Right atrium auricular region (tissue), 2 donors: Measurements from ENCODE around the gene MDN1. TPM values are rescaled to one million over a fixed set of nuclear protein-coding genes. Genes with fewer than 3 reads are reported as not detected.

Experiments used
- DNase-seq: peaks from one replicate; pipeline ENCODE4 v3.0.0-alpha.2; 2019; ENCODE audit warnings: low spot score
- H3K27ac ChIP-seq, 2 donors: fragments of 200-600 bp; sonication (generic); 1 replicate in 1 of 2; 2 replicates in 1 of 2; pipeline ENCODE4 v1.5.1; 2016 to 2019
- H3K27me3 ChIP-seq, 2 donors: fragments of 200-600 bp; sonication (generic); one replicate each; pipeline versions ENCODE4 v1.5.1 to v1.6.0; 2017 to 2019
- H3K36me3 ChIP-seq: fragments of 200-600 bp; sonication (generic); one replicate; pipeline ENCODE4 v1.5.1; 2016
- H3K4me1 ChIP-seq, 2 donors: fragments of 200-600 bp; sonication (generic); one replicate each; pipeline versions ENCODE4 v1.5.1 to v1.6.0; 2017 to 2019
- H3K4me3 ChIP-seq, 2 donors: fragments of 200-600 bp; sonication (generic); 1 replicate in 1 of 2; 2 replicates in 1 of 2; pipeline ENCODE4 v1.5.1; 2017 to 2019; ENCODE audit warnings: mild to moderate bottlenecking in 1 of 2, moderate library complexity in 1 of 2
- H3K9me3 ChIP-seq, 2 donors: fragments of 200-600 bp; sonication (generic); one replicate each; pipeline ENCODE4 v1.5.1; 2019
- CTCF ChIP-seq, 2 donors: fragments of 200-600 bp; sonication (generic); IDR thresholded peaks; one replicate each; pipeline ENCODE4 v1.5.1; 2019; ENCODE audit warnings: antibody characterized with exemption in 2 of 2
- total RNA-seq, 2 donors: library from RNA; depleted of rRNA; stranded (reverse); fragments of >200 nt; gene quantifications; one replicate each; pipeline ENCODE4 v1.1.0, GENCODE V29; 2016

Gene MDN1
- total RNA-seq, 2 donors from 2014 or later, result 15.2 to 17.4 TPM

DNA sequence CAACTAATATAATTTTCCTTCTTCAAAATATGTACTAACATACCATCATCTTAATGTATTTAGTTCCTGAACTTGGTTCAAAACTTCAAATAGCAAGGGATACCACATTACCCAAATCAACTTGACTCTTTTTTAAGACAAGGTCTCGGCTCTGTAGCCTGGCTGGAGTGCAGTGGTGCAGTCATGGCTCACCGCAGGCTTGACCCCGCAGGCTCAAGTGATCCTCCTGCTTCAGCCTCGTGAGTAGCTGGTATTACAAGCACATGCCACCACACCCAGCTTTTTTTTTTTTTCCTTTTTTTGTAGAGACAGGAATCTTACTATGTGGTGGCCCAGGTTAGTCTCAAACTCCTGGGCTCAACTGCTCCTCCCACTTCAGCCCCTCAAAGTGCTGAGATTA lies 125.2 kb downstream of the MDN1 start:
- Histone ChIP-seq H3K27me3 (no peaks in the 10 kb centered on the region), H3K36me3 (peaks cover 74% of the 10 kb centered on the region), H3K9me3 (no peaks in the 10 kb centered on the region), H3K4me3 (no peak overlapping the region), H3K4me1 (peaks cover 0 to 4% of the 10 kb centered on the region in 2 donors), H3K27ac (no peak overlapping the region)
- no peak for DNase-seq
- TF ChIP-seq CTCF (IDR thresholded peaks at IDR 0.05), result no peak

- no peaks in the 10 kb centered on the region for H3K27me3 ChIP-seq
- DNase-seq, result no peak
- peaks cover 0 to 6% of the 10 kb centered on the region in 2 donors for H3K4me1 ChIP-seq
- H3K4me3 ChIP-seq, result no peak overlapping the region
- H3K36me3 ChIP-seq, result peaks cover 74% of the 10 kb centered on the region
- no peaks in the 10 kb centered on the region for H3K9me3 ChIP-seq
- TF ChIP-seq CTCF (IDR thresholded peaks at IDR 0.05), result no peak
- H3K27ac ChIP-seq, result no peak overlapping the region
Measured at GRCh38 chr6:89693207-89693606, 126.4 kb downstream of the MDN1 start.

DNA sequence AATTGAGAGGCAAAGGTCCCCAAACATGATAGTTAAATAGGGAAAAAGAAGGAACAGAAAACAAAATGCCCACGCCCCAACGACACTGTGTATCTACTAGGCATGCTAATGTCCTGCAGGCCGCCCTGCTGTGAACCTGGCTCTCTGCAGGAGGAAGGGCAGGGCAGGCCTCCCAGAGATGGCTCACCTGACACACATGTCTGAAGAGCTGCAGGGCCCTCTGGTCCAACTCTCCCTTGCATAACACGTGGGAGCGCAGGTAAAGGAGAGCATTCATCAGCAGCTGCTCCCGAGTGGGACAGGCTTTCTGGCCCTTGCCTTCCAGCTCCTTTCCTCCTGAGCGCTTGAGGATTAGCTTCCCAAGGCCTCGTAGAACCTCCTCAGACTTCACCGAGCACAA lies 127.3 kb downstream of the MDN1 start:
- H3K9me3 ChIP-seq, result no peaks in the 10 kb centered on the region
- DNase-seq, result no peak
- H3K27me3 ChIP-seq, result no peaks in the 10 kb centered on the region
- H3K27ac ChIP-seq, result no peak overlapping the region
- H3K4me3 ChIP-seq, result no peak overlapping the region
- no peak for TF ChIP-seq CTCF (IDR thresholded peaks at IDR 0.05)
- H3K36me3 ChIP-seq, result peaks cover 76% of the 10 kb centered on the region
- peaks cover 0 to 6% of the 10 kb centered on the region in 2 donors for H3K4me1 ChIP-seq

- H3K27me3 ChIP-seq, result no peaks in the 10 kb centered on the region
- no peak overlapping the region for H3K4me3 ChIP-seq
- peaks cover 0 to 6% of the 10 kb centered on the region in 2 donors for H3K4me1 ChIP-seq
- DNase-seq, result no peak
- no peak for TF ChIP-seq CTCF (IDR thresholded peaks at IDR 0.05)
- H3K9me3 ChIP-seq, result no peaks in the 10 kb centered on the region
- peaks cover 78% of the 10 kb centered on the region for H3K36me3 ChIP-seq
- no peak overlapping the region for H3K27ac ChIP-seq
Measured at GRCh38 chr6:89690944-89691324, 128.7 kb downstream of the MDN1 start.

DNA sequence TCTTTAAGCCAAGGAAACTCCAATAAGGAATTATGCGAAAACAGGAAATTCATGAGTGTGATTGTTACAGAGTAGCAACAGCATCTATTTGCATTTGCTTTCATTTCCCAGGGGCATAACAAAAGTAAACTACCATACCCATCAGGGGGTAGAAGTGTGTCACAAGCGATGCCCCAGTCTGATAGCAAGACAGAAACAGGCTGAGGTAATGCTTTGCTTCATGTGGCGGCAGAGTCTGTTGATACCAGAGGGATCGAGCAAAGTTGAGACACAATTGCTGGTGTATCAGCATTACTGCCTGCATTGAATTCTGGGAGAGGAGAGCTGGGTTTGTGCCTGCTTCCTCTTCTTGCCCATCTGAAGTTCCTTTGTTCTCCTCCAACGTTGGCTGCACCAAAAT lies 129.9 kb downstream of the MDN1 start:
- no peak for DNase-seq
- Histone ChIP-seq H3K27me3 (no peaks in the 10 kb centered on the region), H3K27ac (peak overlapping the region in 1 of 2 donors; percentile 18), H3K4me3 (no peak overlapping the region), H3K36me3 (peaks cover 78% of the 10 kb centered on the region), H3K9me3 (no peaks in the 10 kb centered on the region), H3K4me1 (peaks cover 0 to 6% of the 10 kb centered on the region in 2 donors)
- no peak for TF ChIP-seq CTCF (IDR thresholded peaks at IDR 0.05)

DNA sequence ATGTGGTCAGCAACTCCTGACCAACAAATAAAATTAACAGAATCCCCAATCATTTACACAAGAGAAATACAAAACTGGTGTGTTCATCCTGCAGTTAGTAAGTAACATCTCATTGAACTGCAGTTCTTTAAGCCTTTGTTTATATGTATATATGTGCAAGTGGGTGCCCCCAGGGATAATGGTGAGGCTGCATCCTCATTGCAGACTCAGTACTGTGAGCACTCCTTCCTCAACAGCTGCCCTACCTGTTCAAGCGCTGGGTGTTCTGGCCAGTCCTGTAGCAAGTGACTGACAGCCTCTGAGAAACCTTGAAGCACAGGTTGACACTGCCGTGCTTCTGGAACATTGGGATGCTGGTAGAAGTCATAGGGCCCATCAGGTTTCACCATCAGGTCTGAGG lies 131.3 kb downstream of the MDN1 start:
- DNase-seq, result no peak
- Histone ChIP-seq H3K4me3 (no peak overlapping the region), H3K9me3 (no peaks in the 10 kb centered on the region), H3K27ac (no peak overlapping the region), H3K27me3 (no peaks in the 10 kb centered on the region), H3K4me1 (peaks cover 0 to 6% of the 10 kb centered on the region in 2 donors), H3K36me3 (peaks cover 77% of the 10 kb centered on the region)
- no peak for TF ChIP-seq CTCF (IDR thresholded peaks at IDR 0.05)
